Activated T-cell treated with anti-CD3 and anti-CD28 coated beads, Interleukin-2, amount 50 U/mL, for 72 hours (primary cell): Measurements from ENCODE around the gene GAPDHS. TPM values are rescaled to one million over a fixed set of nuclear protein-coding genes. Genes with fewer than 3 reads are reported as not detected.

Experiments used
- ATAC-seq, 2 donors: fragments of 150-1000 bp; cut with Tn5 transposase; replicated peaks in 1 of 2; 2 replicates each; pipeline ENCODE4 v1.10.0; 2021; ENCODE audit warnings: moderate library complexity in 2 of 2, mild to moderate bottlenecking in 1 of 2
- DNase-seq, 2 donors: peaks; one replicate each; pipeline ENCODE4 v3.0.0; 2021 to 2022; ENCODE audit warnings: mixed read lengths in 1 of 2
- H3K27ac Mint-ChIP-seq: one replicate; pipeline ENCODE4 v1.8.0; 2022; ENCODE audit warnings: mild to moderate bottlenecking, moderate library complexity, mixed read lengths
- H3K27me3 Mint-ChIP-seq: one replicate; pipeline ENCODE4 v1.8.0; 2022; ENCODE audit warnings: low read depth, mixed read lengths
- H3K36me3 Mint-ChIP-seq, 2 donors: one replicate each; pipeline ENCODE4 v1.8.0; 2022; ENCODE audit warnings: mixed read lengths in 2 of 2, mild to moderate bottlenecking in 1 of 2; ENCODE audit not compliant: insufficient read depth in 2 of 2
- H3K4me1 Mint-ChIP-seq: one replicate; pipeline ENCODE4 v1.8.0; 2022; ENCODE audit warnings: low read depth, mixed read lengths
- H3K4me3 Mint-ChIP-seq, 2 donors: one replicate each; pipeline ENCODE4 v1.8.0; 2022; ENCODE audit warnings: mild to moderate bottlenecking in 2 of 2, mixed read lengths in 2 of 2, moderate library complexity in 2 of 2
- H3K9me3 Mint-ChIP-seq, 2 donors: one replicate each; pipeline ENCODE4 v1.8.0; 2022; ENCODE audit warnings: mixed read lengths in 2 of 2
- total RNA-seq, 2 donors: library from RNA; stranded (reverse); gene quantifications; one replicate each; pipeline ENCODE4 v1.2.3, GENCODE V29; 2022

GAPDHS gene
- total RNA-seq, 2 donors from 2014 or later: not detected

GRCh38 chr19:35534803-35535480 is 1.7 kb downstream of the GAPDHS start:
- Mint-ChIP-seq H3K4me3 (no peak overlapping the region), H3K27me3 (peaks cover 9% of the 10 kb centered on the region), H3K27ac (no peak overlapping the region), H3K9me3 (no peaks in the 10 kb centered on the region), H3K4me1 (peaks cover 16% of the 10 kb centered on the region), H3K36me3 (no peaks in the 10 kb centered on the region)
- no peak for ATAC-seq
- DNase-seq: no peak

GRCh38 chr19:35539314-35539713 is 6.1 kb downstream of the GAPDHS start:
- DNase-seq: no peak
- no peaks in the 10 kb centered on the region for H3K9me3 Mint-ChIP-seq
- peaks cover 11% of the 10 kb centered on the region for H3K4me1 Mint-ChIP-seq
- H3K36me3 Mint-ChIP-seq: no peaks in the 10 kb centered on the region
- no peaks in the 10 kb centered on the region for H3K27me3 Mint-ChIP-seq
- H3K4me3 Mint-ChIP-seq: no peak overlapping the region
- no peak for ATAC-seq
- H3K27ac Mint-ChIP-seq: no peak overlapping the region

- H3K27ac Mint-ChIP-seq: no peak overlapping the region
- H3K4me3 Mint-ChIP-seq: no peak overlapping the region
- H3K36me3 Mint-ChIP-seq: no peaks in the 10 kb centered on the region
- ATAC-seq: no peak
- H3K9me3 Mint-ChIP-seq: no peaks in the 10 kb centered on the region
- DNase-seq: no peak
- peaks cover 16% of the 10 kb centered on the region for H3K4me1 Mint-ChIP-seq
- H3K27me3 Mint-ChIP-seq: no peaks in the 10 kb centered on the region
Observed at GRCh38 chr19:35539850-35540249, 6.6 kb downstream of the GAPDHS start.

- H3K4me1 Mint-ChIP-seq: peaks cover 16% of the 10 kb centered on the region
- no peaks in the 10 kb centered on the region for H3K9me3 Mint-ChIP-seq
- ATAC-seq (no peak), DNase-seq (no peak)
- no peaks in the 10 kb centered on the region for H3K27me3 Mint-ChIP-seq
- H3K36me3 Mint-ChIP-seq: no peaks in the 10 kb centered on the region
- no peak overlapping the region for H3K27ac Mint-ChIP-seq
- no peak overlapping the region for H3K4me3 Mint-ChIP-seq
Observed at GRCh38 chr19:35540356-35540927, 7.2 kb downstream of the GAPDHS start.

- no peak for ATAC-seq
- no peaks in the 10 kb centered on the region for H3K9me3 Mint-ChIP-seq
- no peak overlapping the region for H3K27ac Mint-ChIP-seq
- peaks cover 3 to 4% of the 10 kb centered on the region in 2 donors for H3K36me3 Mint-ChIP-seq
- no peak overlapping the region for H3K4me3 Mint-ChIP-seq
- DNase-seq: no peak
- peaks cover 28% of the 10 kb centered on the region for H3K4me1 Mint-ChIP-seq
- no peaks in the 10 kb centered on the region for H3K27me3 Mint-ChIP-seq
Observed at GRCh38 chr19:35542209-35542608, 9.0 kb downstream of the GAPDHS start.

- no peak for ATAC-seq
- no peaks in the 10 kb centered on the region for H3K9me3 Mint-ChIP-seq
- DNase-seq: no peak
- peaks cover 37% of the 10 kb centered on the region for H3K4me1 Mint-ChIP-seq
- no peaks in the 10 kb centered on the region for H3K27me3 Mint-ChIP-seq
- no peak overlapping the region for H3K27ac Mint-ChIP-seq
- H3K4me3 Mint-ChIP-seq: no peak overlapping the region
- peaks cover 4 to 5% of the 10 kb centered on the region in 2 donors for H3K36me3 Mint-ChIP-seq
Observed at GRCh38 chr19:35543280-35544109, 10.2 kb downstream of the GAPDHS start.

GRCh38 chr19:35544110-35544802 is 11.0 kb downstream of the GAPDHS start:
- Mint-ChIP-seq H3K4me3 (peak overlapping the region; percentile 96 to 98), H3K27me3 (no peaks in the 10 kb centered on the region), H3K36me3 (peaks cover 5 to 6% of the 10 kb centered on the region in 2 donors), H3K9me3 (no peaks in the 10 kb centered on the region), H3K4me1 (peaks cover 45% of the 10 kb centered on the region), H3K27ac (no peak overlapping the region)
- no peak for DNase-seq
- ATAC-seq: no peak

GRCh38 chr19:35545001-35545854 is 12.0 kb downstream of the GAPDHS start, which contains the start of gene TMEM147:
TSS of gene TMEM147 (plus strand) at chr19:35545626. CDS start at chr19:35545740, 114 bp downstream.
- DNase-seq: peak; percentile 85 to 93
- peak; percentile 77 to 85 for ATAC-seq
- Mint-ChIP-seq H3K4me3 (peak within 1 kb of the TSS; percentile 96 to 98), H3K27ac (peak within 1 kb of the TSS; percentile 88), H3K27me3 (no peaks in the 10 kb centered on the region), H3K9me3 (no peaks in the 10 kb centered on the region), H3K4me1 (peaks cover 44% of the 10 kb centered on the region), H3K36me3 (peaks cover 5 to 7% of the 10 kb centered on the region in 2 donors)

GRCh38 chr19:35545855-35546381 is 12.7 kb downstream of the GAPDHS start:
- H3K27me3 Mint-ChIP-seq: no peaks in the 10 kb centered on the region
- peaks cover 5 to 7% of the 10 kb centered on the region in 2 donors for H3K36me3 Mint-ChIP-seq
- H3K27ac Mint-ChIP-seq: peak overlapping the region; percentile 88
- ATAC-seq (peak; percentile 84 to 89), DNase-seq (peak; percentile 77 to 78)
- peak overlapping the region; percentile 96 to 98 for H3K4me3 Mint-ChIP-seq
- H3K9me3 Mint-ChIP-seq: no peaks in the 10 kb centered on the region
- peaks cover 42% of the 10 kb centered on the region for H3K4me1 Mint-ChIP-seq

- Mint-ChIP-seq H3K4me3 (peak overlapping the region; percentile 96 to 98), H3K36me3 (peaks cover 5 to 7% of the 10 kb centered on the region in 2 donors), H3K9me3 (no peaks in the 10 kb centered on the region), H3K27ac (peak overlapping the region; percentile 64), H3K27me3 (no peaks in the 10 kb centered on the region), H3K4me1 (peaks cover 42% of the 10 kb centered on the region)
- DNase-seq: no peak
- ATAC-seq: no peak
Observed at GRCh38 chr19:35546532-35546931, 13.3 kb downstream of the GAPDHS start.

GRCh38 chr19:35549174-35549788 is 16.0 kb downstream of the GAPDHS start:
- H3K27ac Mint-ChIP-seq: no peak overlapping the region
- no peaks in the 10 kb centered on the region for H3K27me3 Mint-ChIP-seq
- DNase-seq (peak; percentile 65 to 69), ATAC-seq (no peak)
- H3K4me3 Mint-ChIP-seq: no peak overlapping the region
- H3K4me1 Mint-ChIP-seq: peaks cover 37% of the 10 kb centered on the region
- no peaks in the 10 kb centered on the region for H3K9me3 Mint-ChIP-seq
- H3K36me3 Mint-ChIP-seq: peaks cover 5 to 7% of the 10 kb centered on the region in 2 donors
